Tibial artery (tissue), 4 donors: ENCODE results near the gene KDM1B.

ENCODE experiments used
- DNase-seq, 2 donors: peaks; one replicate each; pipeline ENCODE4 v3.0.0-alpha.2; 2019
- H3K27ac ChIP-seq, 2 donors: fragments of 200-600 bp; sonication (generic) in 1 of 2; 1 replicate in 1 of 2; 2 replicates in 1 of 2; pipeline ENCODE4 v1.5.1; 2018 to 2019; ENCODE audit warnings: mild to moderate bottlenecking in 1 of 2
- H3K27me3 ChIP-seq, 2 donors: fragments of 200-600 bp; sonication (generic) in 1 of 2; one replicate each; pipeline versions ENCODE4 v1.5.1 to v1.6.0; 2016 to 2019
- H3K36me3 ChIP-seq, 3 donors: fragments of 200-600 bp; sonication (generic) in 2 of 3; one replicate each; pipeline ENCODE4 v1.5.1; 2016 to 2019; ENCODE audit warnings: mild to moderate bottlenecking in 2 of 3
- H3K4me1 ChIP-seq, 4 donors: fragments of 200-600 bp; sonication (generic) in 2 of 4; 1 replicate in 3 of 4; 2 replicates in 1 of 4; pipeline ENCODE4 v1.5.1; 2016 to 2019
- H3K4me3 ChIP-seq, 2 donors: fragments of 200-600 bp; sonication (generic) in 1 of 2; 1 replicate in 1 of 2; 2 replicates in 1 of 2; pipeline ENCODE4 v1.5.1; 2018 to 2019; ENCODE audit warnings: mild to moderate bottlenecking in 2 of 2
- H3K9me3 ChIP-seq, 3 donors: fragments of 200-600 bp; sonication (generic) in 1 of 3; one replicate each; pipeline ENCODE4 v1.5.1; 2016 to 2019
- CTCF ChIP-seq, 2 experiments: fragments of 200-600 bp in 1 of 2; fragments of 450-650 bp in 1 of 2; IDR thresholded peaks; one replicate each; pipeline ENCODE4 v1.5.1; 2017 to 2019; ENCODE audit warnings: antibody characterized with exemption in 2 of 2, mild to moderate bottlenecking in 1 of 2, moderate library complexity in 1 of 2
- intact Hi-C: fragments of 100-400 bp; cut with DNase I; formaldehyde crosslinking; loops from one replicate; pipeline ENCODE4 v1.15.0; 2023; ENCODE audit warnings: low total_unique reads

Gene KDM1B

GRCh38 chr6:18270216-18270615, 115.0 kb downstream of the KDM1B start:
- DNase-seq, result no peak
- intact Hi-C loops, result no loop called here
- peaks cover 0 to 9% of the 10 kb centered on the region in 2 donors for H3K27me3 ChIP-seq
- H3K36me3 ChIP-seq, result no peaks in the 10 kb centered on the region
- no peaks in the 10 kb centered on the region for H3K9me3 ChIP-seq
- no peak overlapping the region for H3K4me3 ChIP-seq
- no peaks in the 10 kb centered on the region for H3K4me1 ChIP-seq
- no peak for TF ChIP-seq CTCF (IDR thresholded peaks at IDR 0.05)
- no peak overlapping the region for H3K27ac ChIP-seq
